HS-27A (cell line): ENCODE data around the gene CCM2.

Experiments
- DNase-seq: peaks from one replicate; pipeline ENCODE4 v3.0.0-alpha.2; 2012; ENCODE audit warnings: low read depth, missing footprints

CCM2 gene

GRCh38 chr7:45082031-45082830 lies 82.2 kb downstream of the CCM2 start:
- DNase-seq: no peak

- no peak for DNase-seq
Observed at GRCh38 chr7:45082831-45083331, 82.9 kb downstream of the CCM2 start.

GRCh38 chr7:45084336-45084735 lies 84.3 kb downstream of the CCM2 start:
- no peak for DNase-seq

- no peak for DNase-seq
Observed at GRCh38 chr7:45084901-45085618, 85.1 kb downstream of the CCM2 start.

- no peak for DNase-seq
Observed at GRCh38 chr7:45085619-45086200, 85.7 kb downstream of the CCM2 start.

- no peak for DNase-seq
Observed at GRCh38 chr7:45086331-45087065, 86.5 kb downstream of the CCM2 start.

- DNase-seq: no peak
Observed at GRCh38 chr7:45087301-45088145, 87.5 kb downstream of the CCM2 start.

- DNase-seq: no peak
Observed at GRCh38 chr7:45088146-45088701, 88.2 kb downstream of the CCM2 start.

GRCh38 chr7:45088821-45089340 lies 88.9 kb downstream of the CCM2 start, which contains the start of gene NACAD:
NACAD (minus strand) TSS chr7:45088969; CDS start chr7:45088894, 75 bp downstream.
- no peak for DNase-seq

GRCh38 chr7:45089341-45089891 lies 89.4 kb downstream of the CCM2 start:
- DNase-seq: no peak

GRCh38 chr7:45092100-45092930 lies 92.3 kb downstream of the CCM2 start:
- DNase-seq: no peak

GRCh38 chr7:45092931-45093235 lies 92.9 kb downstream of the CCM2 start:
- no peak for DNase-seq

- no peak for DNase-seq
Observed at GRCh38 chr7:45098983-45099839, 99.2 kb downstream of the CCM2 start.

GRCh38 chr7:45099891-45100760 lies 100.1 kb downstream of the CCM2 start:
- no peak for DNase-seq

- DNase-seq: no peak
Observed at GRCh38 chr7:45100761-45101480, 100.9 kb downstream of the CCM2 start.

- no peak for DNase-seq
Observed at GRCh38 chr7:45101748-45102147, 101.7 kb downstream of the CCM2 start.
